Mammary epithelial cell (primary cell): ENCODE data around the gene NTM.

Experiments
- EZH2 ChIP-seq: IDR thresholded peaks from 2 replicates; pipeline ENCODE4 v1.6.1; 2012; ENCODE audit warnings: low read length, inconsistent platforms, borderline replicate concordance
- TF ChIP-seq, protein P1 (sequence below), 2 donors: IDR thresholded peaks in 1 of 2; conservative IDR thresholded peaks in 1 of 2; 2 replicates each; pipeline ENCODE4 v1.5.1; 2011 to 2012; ENCODE audit warnings: inconsistent platforms in 2 of 2, low read length in 2 of 2, mild to moderate bottlenecking in 2 of 2, control low read depth in 1 of 2, low read depth in 1 of 2; ENCODE audit not compliant: insufficient read depth in 1 of 2; ENCODE audit errors: extremely low read depth in 1 of 2

DNA sequence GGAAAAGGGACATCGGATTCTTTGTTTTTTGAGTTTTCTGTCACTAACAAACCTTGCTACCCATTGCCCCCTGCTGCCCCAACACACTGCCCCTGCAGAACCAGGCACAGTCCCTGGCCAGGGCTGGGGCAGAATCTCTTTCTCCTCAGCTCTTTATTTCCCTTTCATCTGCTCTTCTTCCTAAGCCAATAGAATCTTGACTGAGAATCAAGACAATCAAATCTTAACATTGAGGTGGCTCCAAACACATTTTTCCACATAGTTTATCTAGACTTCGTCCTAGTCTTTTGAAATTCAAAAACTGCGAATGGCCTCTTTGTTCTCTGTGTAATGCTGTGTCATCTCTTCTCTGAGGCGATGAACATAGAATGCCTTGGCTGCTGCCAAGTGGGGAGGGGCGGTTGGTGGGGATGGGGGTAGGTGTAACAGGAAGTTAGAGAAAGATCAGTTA is 16.1 kb upstream of the NTM start:
- TF ChIP-seq, protein P1, sequence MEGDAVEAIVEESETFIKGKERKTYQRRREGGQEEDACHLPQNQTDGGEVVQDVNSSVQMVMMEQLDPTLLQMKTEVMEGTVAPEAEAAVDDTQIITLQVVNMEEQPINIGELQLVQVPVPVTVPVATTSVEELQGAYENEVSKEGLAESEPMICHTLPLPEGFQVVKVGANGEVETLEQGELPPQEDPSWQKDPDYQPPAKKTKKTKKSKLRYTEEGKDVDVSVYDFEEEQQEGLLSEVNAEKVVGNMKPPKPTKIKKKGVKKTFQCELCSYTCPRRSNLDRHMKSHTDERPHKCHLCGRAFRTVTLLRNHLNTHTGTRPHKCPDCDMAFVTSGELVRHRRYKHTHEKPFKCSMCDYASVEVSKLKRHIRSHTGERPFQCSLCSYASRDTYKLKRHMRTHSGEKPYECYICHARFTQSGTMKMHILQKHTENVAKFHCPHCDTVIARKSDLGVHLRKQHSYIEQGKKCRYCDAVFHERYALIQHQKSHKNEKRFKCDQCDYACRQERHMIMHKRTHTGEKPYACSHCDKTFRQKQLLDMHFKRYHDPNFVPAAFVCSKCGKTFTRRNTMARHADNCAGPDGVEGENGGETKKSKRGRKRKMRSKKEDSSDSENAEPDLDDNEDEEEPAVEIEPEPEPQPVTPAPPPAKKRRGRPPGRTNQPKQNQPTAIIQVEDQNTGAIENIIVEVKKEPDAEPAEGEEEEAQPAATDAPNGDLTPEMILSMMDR (conservative IDR thresholded peaks at IDR 0.05 in 1 of 2, IDR thresholded peaks at IDR 0.05 in 1 of 2; ENCODE audit: extremely low read depth in 1 of 2, insufficient read depth in 1 of 2, low read depth in 1 of 2, low read length in 2 of 2) = no peak
- no peak for TF ChIP-seq EZH2
